D721Med (cell line): ENCODE measurements around the gene MPL.

ENCODE experiments used
- DNase-seq: peaks from one replicate; pipeline ENCODE4 v3.0.0; 2011; ENCODE audit warnings: low spot score; ENCODE audit not compliant: insufficient read length
- FAIRE-seq: peaks from 2 replicates; lab custom pipeline; 2011; peaks lifted over from hg19 to GRCh38; lab: Jason Lieb, UNC
- CTCF ChIP-seq: IDR thresholded peaks from 2 replicates; pipeline ENCODE4 v1.5.1; 2012; ENCODE audit warnings: mild to moderate bottlenecking, control low read depth; ENCODE audit not compliant: insufficient read depth; ENCODE audit errors: missing control alignments

The MPL gene

GRCh38 chr1:43302721-43303470 lies 34.7 kb upstream of the MPL start:
- no peak for TF ChIP-seq CTCF

DNA sequence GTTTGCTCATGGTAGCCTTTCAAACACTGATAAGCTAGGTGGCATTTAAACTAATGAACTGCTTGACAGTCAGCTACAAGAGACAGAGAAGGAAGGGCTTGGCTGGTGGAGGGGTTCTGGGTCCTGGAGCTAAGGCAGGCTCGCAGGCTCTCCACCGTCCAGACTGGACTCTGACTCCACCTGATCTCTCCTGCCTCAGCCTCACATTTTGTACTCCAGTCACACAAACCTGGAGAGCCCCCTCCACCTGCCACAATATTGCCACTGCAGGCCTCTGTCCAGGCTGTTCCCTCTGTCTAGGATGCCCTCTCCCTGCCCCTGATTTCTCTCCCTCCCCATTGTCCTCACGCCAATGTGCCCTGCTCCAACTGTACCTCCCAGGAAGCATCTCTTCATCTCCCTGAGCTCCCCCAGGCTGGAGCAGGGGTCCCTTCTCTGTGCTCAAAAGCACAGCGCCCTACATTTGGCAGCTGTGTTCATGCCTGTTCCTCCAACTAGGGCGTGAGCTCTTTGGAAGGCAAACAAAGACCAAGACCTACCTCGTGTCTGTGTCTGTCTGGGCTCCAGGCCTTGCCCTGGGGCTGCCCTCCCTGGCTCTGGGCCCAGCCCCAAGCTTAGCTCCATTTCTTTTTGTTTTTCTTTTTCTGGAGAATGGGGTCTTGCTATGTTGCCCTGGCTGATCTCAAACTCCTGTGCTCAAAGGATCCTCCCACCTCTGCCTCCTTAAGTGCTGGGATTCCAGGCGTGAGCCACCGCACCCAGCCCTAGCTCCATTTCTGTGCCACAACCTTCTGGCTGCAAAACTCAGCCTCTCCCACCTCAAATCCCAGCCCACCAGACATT lies 33.9 kb upstream of the MPL start:
- FAIRE-seq (no peak), DNase-seq (no peak)
- TF ChIP-seq CTCF: no peak

More at GRCh38 chr1:43302721-43303470, 34.7 kb upstream of the MPL start:
- FAIRE-seq (no peak), DNase-seq (no peak)

- TF ChIP-seq CTCF: no peak
- FAIRE-seq (no peak), DNase-seq (no peak)
Observed at GRCh38 chr1:43304314-43304681, 33.3 kb upstream of the MPL start.

DNA sequence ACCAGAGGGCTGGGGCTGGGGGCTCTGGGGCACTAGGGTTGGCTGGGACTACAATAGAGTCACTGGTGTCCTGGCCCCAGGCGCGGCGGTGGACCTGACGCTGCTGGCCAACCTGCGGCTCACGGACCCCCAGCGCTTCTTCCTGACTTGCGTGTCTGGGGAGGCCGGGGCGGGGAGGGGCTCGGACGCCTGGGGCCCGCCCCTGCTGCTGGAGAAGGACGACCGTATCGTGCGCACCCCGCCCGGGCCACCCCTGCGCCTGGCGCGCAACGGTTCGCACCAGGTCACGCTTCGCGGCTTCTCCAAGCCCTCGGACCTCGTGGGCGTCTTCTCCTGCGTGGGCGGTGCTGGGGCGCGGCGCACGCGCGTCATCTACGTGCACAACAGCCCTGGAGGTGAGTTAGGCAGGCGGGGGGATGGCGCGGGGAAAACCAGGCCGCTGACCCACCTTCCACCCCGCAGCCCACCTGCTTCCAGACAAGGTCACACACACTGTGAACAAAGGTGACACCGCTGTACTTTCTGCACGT lies 32.8 kb upstream of the MPL start:
- FAIRE-seq (no peak), DNase-seq (no peak)
- no peak for TF ChIP-seq CTCF

DNA sequence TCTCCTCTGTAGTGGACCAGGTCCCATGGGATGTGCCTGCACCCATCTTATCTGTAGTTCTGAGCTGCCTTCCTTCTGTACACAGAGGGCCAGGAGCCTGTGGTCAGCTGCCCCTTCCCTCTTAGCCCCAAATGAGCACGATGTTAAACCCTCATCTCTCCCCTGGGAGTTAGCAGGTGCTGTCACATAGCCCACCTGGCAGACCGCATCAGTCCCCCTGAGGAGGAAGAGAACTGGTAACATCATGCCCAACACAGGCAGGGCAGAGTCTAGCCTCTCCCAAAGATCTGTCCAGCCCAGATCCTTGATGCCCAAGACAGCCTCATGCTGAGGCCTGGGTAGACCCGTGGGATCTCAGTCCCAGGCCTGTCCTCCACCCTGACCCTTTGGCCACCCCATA lies 32.2 kb upstream of the MPL start:
- no peak for FAIRE-seq
- TF ChIP-seq CTCF: no peak
- no peak for DNase-seq

DNA sequence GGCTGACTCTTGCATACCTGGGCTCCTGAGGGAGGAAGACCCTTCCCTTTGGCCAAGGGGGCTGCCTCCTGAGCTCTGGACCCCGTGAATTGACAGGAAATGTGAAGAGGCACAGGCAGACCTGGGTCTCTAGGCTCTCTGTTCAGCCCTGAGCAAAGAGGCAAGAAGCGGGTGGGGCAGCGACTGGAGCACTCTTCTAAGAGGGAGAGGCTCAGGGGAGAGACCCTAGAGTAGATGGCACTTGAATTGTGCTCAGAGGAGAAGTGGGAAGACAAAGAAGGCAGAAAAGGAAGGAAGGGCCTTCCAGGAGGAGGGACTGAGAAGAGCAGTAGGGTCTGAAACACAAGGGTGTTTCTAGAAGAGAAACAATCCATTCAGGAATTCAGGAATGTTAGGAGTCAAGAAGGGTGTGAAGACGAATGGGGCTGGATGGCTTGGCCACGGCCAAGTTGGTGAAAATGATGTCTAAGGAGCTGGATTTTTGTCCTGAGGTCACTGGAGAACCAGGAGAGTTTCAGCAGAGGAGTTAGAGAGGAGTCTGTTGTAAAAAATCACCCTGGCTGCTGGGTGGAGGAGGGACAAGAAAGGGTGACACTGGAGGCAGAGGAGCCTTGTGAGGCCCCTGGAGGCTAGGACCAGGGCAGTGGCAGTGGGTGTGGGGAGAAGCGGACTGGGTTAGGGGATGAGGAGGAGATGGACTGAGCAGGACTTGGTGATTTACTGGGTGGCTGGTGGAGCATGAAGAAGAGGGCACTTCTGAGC lies 31.5 kb upstream of the MPL start:
- FAIRE-seq (no peak), DNase-seq (no peak)
- TF ChIP-seq CTCF: no peak
